ENCODE data around the gene BRIX1.
"Not testable (repeated sequence)": the region's sequence is repeated elsewhere in the genome, so short reads cannot be mapped to it uniquely, and the experiment has no call there.

Gene BRIX1

GRCh38 chr5:34903260-34903659 lies 12.3 kb upstream of the BRIX1 start:
- no peak for DNase-seq
- intact Hi-C loops (cut with DNase I): no loop called here

- DNase-seq: peak in 6 of 42 donors; percentile 12 to 53 (median 29)
- intact Hi-C loops (cut with DNase I): no loop called here
These were observed 9.9 kb upstream of the BRIX1 start for GRCh38 chr5:34905564-34905963.

GRCh38 chr5:34913072-34913471 lies 2.4 kb upstream of the BRIX1 start:
- intact Hi-C loops (cut with DNase I): no loop called here
- DNase-seq: no peak

GRCh38 chr5:34914671-34915138 lies 806 bp upstream of the BRIX1 start:
- intact Hi-C loops (cut with DNase I): loop anchor here (2.0 kb wide), 1 partner anchor 14 kb away; the partner anchor contains the start of gene DNAJC21
- peak in 28 of 42 donors; percentile 7 to 58 (median 21) for DNase-seq

GRCh38 chr5:34915856-34916192 lies 313 bp downstream of the BRIX1 start:
- peak in 2 of 42 donors; percentile 19 to 32 for DNase-seq
- intact Hi-C loops (cut with DNase I): loop anchor here (2.0 kb wide), 1 partner anchor 13 kb away; the partner anchor contains the start of gene DNAJC21

- no peak for DNase-seq
- intact Hi-C loops (cut with DNase I): no loop called here
These were observed 1.0 kb downstream of the BRIX1 start for GRCh38 chr5:34916518-34916917.

GRCh38 chr5:34918025-34918424 lies 2.5 kb downstream of the BRIX1 start:
- intact Hi-C loops (cut with DNase I): no loop called here
- DNase-seq: no peak

GRCh38 chr5:34919077-34919476 lies 3.6 kb downstream of the BRIX1 start:
- no peak for DNase-seq
- intact Hi-C loops (cut with DNase I): no loop called here

- intact Hi-C loops (cut with DNase I): not testable (repeated sequence)
These were observed 7.7 kb downstream of the BRIX1 start for GRCh38 chr5:34923256-34923655.

GRCh38 chr5:34923694-34924461 lies 8.4 kb downstream of the BRIX1 start:
- intact Hi-C loops (cut with DNase I): no loop called here

More at GRCh38 chr5:34923256-34923655, 7.7 kb downstream of the BRIX1 start:
- DNase-seq: not testable (repeated sequence)

GRCh38 chr5:34924462-34924765 lies 8.9 kb downstream of the BRIX1 start:
- no peak for DNase-seq
- intact Hi-C loops (cut with DNase I): no loop called here

More at GRCh38 chr5:34923694-34924461, 8.4 kb downstream of the BRIX1 start:
- DNase-seq: peak in 18 of 42 donors; percentile 12 to 80 (median 49)

GRCh38 chr5:34926318-34926888 lies 10.9 kb downstream of the BRIX1 start:
- DNase-seq: no peak
- intact Hi-C loops (cut with DNase I): no loop called here

GRCh38 chr5:34927785-34928184 lies 12.3 kb downstream of the BRIX1 start:
- no peak for DNase-seq
- intact Hi-C loops (cut with DNase I): loop anchor here (2.0 kb wide), 1 partner anchor 13 kb away; the partner anchor contains the start of genes BRIX1 and RAD1

- DNase-seq: no peak
- intact Hi-C loops (cut with DNase I): loop anchor here (2.0 kb wide), 1 partner anchor 13 kb away; the partner anchor contains the start of genes BRIX1 and RAD1
These were observed 12.8 kb downstream of the BRIX1 start for GRCh38 chr5:34928267-34928666.

GRCh38 chr5:34929134-34929719 lies 13.7 kb downstream of the BRIX1 start, which contains the start of gene DNAJC21:
DNAJC21 (plus strand) TSS chr5:34929559; CDS start chr5:34929820, 261 bp downstream.
- intact Hi-C loops (cut with DNase I): loop anchor here (2.0 kb wide), 1 partner anchor 14 kb away; the partner anchor contains the start of genes BRIX1 and RAD1
- peak; percentile 91 to 100 (median 99) for DNase-seq

GRCh38 chr5:34929720-34930461 lies 14.4 kb downstream of the BRIX1 start:
- DNase-seq: peak; percentile 49 to 89 (median 74)
- intact Hi-C loops (cut with DNase I): loop anchor here (2.0 kb wide), 1 partner anchor 15 kb away; the partner anchor contains the start of genes BRIX1 and RAD1

GRCh38 chr5:34930462-34930844 lies 14.9 kb downstream of the BRIX1 start:
- DNase-seq: no peak
- intact Hi-C loops (cut with DNase I): no loop called here

- intact Hi-C loops (cut with DNase I): no loop called here
- DNase-seq: no peak
These were observed 15.4 kb downstream of the BRIX1 start for GRCh38 chr5:34930870-34931269.

- intact Hi-C loops (cut with DNase I): no loop called here
- DNase-seq: no peak
These were observed 17.4 kb downstream of the BRIX1 start for GRCh38 chr5:34932947-34933346.
